GM12878 (cell line): ENCODE data around the gene FAM186B.

Experiments
- EZH2 ChIP-seq: IDR thresholded peaks from 2 replicates; pipeline ENCODE4 v1.6.1; 2012; ENCODE audit warnings: low read depth, mild to moderate bottlenecking, control low read depth, inconsistent platforms, low read length, borderline replicate concordance; ENCODE audit not compliant: control insufficient read depth
- KDM1A ChIP-seq: fragments of 200-600 bp; sonication (generic); IDR thresholded peaks from 2 replicates; pipeline ENCODE4 v1.6.1; 2016; ENCODE audit warnings: borderline replicate concordance
- MYC ChIP-seq: IDR thresholded peaks from 2 replicates; pipeline ENCODE4 v1.6.1; 2011; ENCODE audit warnings: mild to moderate bottlenecking, low read length, moderate library complexity, inconsistent platforms; ENCODE audit not compliant: insufficient read depth, insufficient replicate concordance, insufficient read length, severe bottlenecking
- POLR2AphosphoS2 ChIP-seq: IDR thresholded peaks from 2 replicates; pipeline ENCODE4 v1.6.1; 2011; ENCODE audit warnings: low read depth, mild to moderate bottlenecking, low read length, improper control_type of control experiment, moderate library complexity
- POLR2AphosphoS5 ChIP-seq: IDR thresholded peaks from 2 replicates; pipeline ENCODE4 v1.6.1; 2011; ENCODE audit warnings: mild to moderate bottlenecking, low read length, inconsistent platforms
- TF ChIP-seq, protein P1 (sequence below), 3 experiments: IDR thresholded peaks in 2 of 3; conservative IDR thresholded peaks in 1 of 3; 2 replicates each; pipeline ENCODE4 v1.5.1; 2011; ENCODE audit warnings: low read depth in 3 of 3, low read length in 3 of 3, mild to moderate bottlenecking in 3 of 3, control low read depth in 2 of 3, moderate library complexity in 2 of 3, inconsistent platforms in 1 of 3, mixed read lengths in 1 of 3; ENCODE audit not compliant: control insufficient read depth in 2 of 3, insufficient read depth in 1 of 3; ENCODE audit errors: extremely low read depth in 1 of 3

DNA sequence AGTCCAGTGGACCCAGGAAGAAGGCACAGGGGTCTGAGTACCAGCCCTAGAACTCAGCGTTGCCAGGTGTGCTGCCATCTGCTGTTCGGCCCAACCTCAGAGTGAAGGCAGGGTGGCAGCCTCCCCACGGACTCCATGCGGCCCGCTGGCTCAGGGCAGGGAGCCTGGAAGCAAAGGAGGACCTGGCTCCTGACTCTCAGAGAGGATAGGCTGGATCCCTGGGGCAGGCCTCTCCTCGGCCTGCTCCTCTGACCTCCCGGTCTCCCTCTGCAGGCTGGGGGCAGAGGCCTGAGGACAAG lies 47.6 kb downstream of the FAM186B start:
- no peak for TF ChIP-seq MYC
- TF ChIP-seq POLR2AphosphoS5: no peak
- TF ChIP-seq, protein P1, sequence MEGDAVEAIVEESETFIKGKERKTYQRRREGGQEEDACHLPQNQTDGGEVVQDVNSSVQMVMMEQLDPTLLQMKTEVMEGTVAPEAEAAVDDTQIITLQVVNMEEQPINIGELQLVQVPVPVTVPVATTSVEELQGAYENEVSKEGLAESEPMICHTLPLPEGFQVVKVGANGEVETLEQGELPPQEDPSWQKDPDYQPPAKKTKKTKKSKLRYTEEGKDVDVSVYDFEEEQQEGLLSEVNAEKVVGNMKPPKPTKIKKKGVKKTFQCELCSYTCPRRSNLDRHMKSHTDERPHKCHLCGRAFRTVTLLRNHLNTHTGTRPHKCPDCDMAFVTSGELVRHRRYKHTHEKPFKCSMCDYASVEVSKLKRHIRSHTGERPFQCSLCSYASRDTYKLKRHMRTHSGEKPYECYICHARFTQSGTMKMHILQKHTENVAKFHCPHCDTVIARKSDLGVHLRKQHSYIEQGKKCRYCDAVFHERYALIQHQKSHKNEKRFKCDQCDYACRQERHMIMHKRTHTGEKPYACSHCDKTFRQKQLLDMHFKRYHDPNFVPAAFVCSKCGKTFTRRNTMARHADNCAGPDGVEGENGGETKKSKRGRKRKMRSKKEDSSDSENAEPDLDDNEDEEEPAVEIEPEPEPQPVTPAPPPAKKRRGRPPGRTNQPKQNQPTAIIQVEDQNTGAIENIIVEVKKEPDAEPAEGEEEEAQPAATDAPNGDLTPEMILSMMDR (IDR thresholded peaks at IDR 0.05 in 2 of 3, conservative IDR thresholded peaks at IDR 0.05 in 1 of 3; ENCODE audit: control insufficient read depth in 2 of 3, extremely low read depth in 1 of 3, insufficient read depth in 1 of 3, low read depth in 3 of 3, low read length in 3 of 3): peak in 2 of 3 experiments; percentile 11 to 17; a peak in 1 of 6 replicates
- TF ChIP-seq POLR2AphosphoS2: no peak
- no peak for TF ChIP-seq EZH2
- TF ChIP-seq KDM1A: no peak
